HG03521 (cell line): ENCODE measurements around the gene GALNT4.

Source experiments
- ATAC-seq: cut with Tn5 transposase; IDR thresholded peaks from one replicate; pipeline ENCODE4 v1.9.1; 2021; ENCODE audit warnings: mild to moderate bottlenecking, moderate library complexity; ENCODE audit not compliant: unreplicated experiment

The GALNT4 gene

GRCh38 chr12:89537389-89537788 lies 12.8 kb upstream of the GALNT4 start:
- no peak for ATAC-seq

- no peak for ATAC-seq
Measured at GRCh38 chr12:89529738-89530137, 5.1 kb upstream of the GALNT4 start.

- no peak for ATAC-seq
Measured at GRCh38 chr12:89528434-89528833, 3.8 kb upstream of the GALNT4 start.

GRCh38 chr12:89525824-89526770 lies 1.5 kb upstream of the GALNT4 start, which contains the start of gene POC1B:
TSS of gene POC1B (minus strand) at chr12:89526047. CDS start at chr12:89525895, 152 bp downstream.
- peak; percentile 61 for ATAC-seq

- peak; percentile 17 for ATAC-seq
Measured at GRCh38 chr12:89525305-89525823, 768 bp upstream of the GALNT4 start.

DNA sequence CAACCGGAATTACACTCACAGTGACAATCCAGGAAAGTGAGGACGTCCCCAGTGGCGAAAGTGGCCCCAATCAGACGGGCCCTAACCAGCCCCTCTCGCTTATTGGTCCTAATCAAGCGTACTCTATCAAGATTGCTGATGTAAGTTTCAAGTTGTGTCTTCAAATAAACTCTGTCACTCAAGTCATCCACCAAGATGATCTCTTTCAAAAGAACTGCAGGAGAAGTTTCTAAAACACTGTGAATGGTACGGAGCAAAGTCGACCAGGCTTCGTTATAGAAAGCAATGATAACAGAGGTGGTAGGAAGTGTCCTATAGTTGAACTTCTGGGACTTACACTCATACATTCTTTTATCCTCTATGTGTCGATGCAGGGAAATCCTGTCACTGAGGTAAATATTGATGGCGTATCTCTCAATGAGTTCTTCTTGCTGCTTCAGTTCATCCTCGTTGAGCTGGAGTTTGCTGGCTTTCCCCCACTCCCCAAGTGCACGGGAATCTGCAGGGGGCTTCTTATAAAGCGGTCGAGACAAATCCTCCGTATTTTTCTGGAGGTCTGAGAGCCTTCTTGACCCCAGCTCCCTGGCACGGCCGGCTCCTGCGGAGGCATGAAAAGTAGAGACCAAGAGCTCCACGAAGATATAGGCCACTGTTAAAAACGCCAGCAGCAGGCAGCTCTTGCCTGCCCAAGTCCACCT lies 604 bp downstream of the GALNT4 start:
- ATAC-seq = no peak

GRCh38 chr12:89523393-89523792 lies 1.2 kb downstream of the GALNT4 start:
- no peak for ATAC-seq

- no peak for ATAC-seq
Measured at GRCh38 chr12:89521364-89522223, 3.0 kb downstream of the GALNT4 start.

DNA sequence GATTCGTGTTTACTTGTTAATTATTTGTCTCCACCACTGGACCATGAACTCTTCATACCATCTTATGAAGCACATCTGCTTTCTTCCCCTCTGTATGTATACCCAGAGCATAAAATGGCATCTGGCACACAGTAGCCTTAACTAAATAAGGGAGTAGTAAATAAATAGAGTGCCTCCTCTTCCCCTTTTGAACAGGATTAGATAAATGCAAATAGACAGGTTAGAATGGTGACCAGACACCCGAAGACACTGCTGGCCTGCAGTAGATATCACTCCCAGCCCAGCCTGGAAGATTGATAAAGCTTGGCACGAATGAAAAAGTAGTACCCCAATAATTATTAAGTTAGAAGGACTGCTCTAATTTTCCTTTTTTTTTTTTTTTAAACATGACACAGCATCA lies 6.9 kb downstream of the GALNT4 start:
- no peak for ATAC-seq

DNA sequence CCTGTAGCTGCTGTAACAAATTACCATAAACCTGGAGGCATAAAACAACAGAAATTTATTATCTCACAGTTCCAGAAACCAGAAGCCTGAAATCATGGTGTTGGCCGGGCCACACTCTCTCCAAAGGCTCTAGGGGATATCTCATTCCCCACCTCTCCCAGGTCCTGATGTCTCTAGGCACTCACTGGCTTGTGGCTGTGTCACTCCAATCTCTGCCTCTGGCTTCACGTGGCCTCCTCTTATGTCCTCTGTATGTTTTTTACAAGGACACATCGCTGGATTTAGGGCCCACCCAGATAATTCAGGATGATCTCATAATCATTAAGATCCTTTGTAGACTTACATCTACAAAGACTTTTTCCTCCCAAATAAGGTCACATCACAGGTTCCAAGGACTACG lies 8.0 kb downstream of the GALNT4 start:
- no peak for ATAC-seq

GRCh38 chr12:89514751-89515150 lies 9.8 kb downstream of the GALNT4 start:
- peak; percentile 58 for ATAC-seq

- no peak for ATAC-seq
Measured at GRCh38 chr12:89513544-89513943, 11.1 kb downstream of the GALNT4 start.

DNA sequence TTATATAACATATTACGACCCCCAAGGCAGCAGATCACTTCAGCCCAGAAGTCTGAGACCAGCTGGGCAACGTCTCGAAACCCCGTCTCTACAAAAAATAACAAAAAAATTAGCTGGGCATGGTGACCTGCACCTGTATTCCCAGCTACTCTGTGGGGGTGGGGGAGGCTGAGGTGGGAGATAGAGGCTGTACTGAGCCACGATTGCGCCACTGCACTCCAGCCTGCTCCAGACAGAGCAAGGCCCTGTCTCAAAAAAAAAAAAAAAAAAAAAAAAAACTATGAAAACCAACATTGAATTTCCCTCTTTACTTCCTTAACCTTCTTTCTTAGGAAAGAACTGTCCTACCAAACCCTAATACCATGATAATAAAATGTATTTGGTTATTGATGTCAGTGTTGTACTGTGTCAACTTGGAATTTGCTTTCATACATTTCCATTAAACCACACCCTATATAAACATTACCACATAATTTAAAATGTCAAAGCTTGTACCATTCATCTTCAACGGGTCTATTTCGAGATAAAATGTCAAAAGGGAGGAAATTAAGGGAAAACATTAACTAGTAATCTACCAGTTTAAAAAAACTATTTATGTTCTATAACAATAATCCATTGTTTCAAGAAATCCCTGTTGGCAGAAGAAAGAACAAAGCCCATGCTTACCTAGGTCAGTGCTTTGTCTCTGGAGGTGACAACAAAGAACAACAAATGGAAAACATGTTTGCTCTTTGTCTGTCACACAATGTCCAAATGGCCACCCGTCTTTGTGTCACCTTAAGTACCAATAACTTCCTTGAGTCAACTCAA lies 17.4 kb downstream of the GALNT4 start:
- no peak for ATAC-seq

DNA sequence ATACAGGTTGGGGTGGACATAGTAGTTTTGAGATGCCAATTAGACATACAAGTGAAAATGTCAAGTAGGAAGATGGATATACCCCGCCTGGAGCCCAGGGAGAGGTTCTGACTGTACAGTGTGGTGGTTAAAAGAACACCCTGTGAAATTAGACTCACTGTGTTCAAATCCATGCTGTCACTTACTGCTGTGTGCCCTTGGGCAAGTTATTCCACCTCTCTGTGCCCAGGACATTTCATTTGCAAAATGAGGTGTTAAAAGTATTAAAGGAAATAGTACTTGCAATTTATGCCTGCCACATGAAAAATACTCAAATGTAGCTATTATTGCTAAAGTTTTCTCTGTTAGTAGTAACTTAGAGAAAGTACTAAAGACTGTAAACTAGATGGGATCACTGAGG lies 18.5 kb downstream of the GALNT4 start:
- no peak for ATAC-seq

DNA sequence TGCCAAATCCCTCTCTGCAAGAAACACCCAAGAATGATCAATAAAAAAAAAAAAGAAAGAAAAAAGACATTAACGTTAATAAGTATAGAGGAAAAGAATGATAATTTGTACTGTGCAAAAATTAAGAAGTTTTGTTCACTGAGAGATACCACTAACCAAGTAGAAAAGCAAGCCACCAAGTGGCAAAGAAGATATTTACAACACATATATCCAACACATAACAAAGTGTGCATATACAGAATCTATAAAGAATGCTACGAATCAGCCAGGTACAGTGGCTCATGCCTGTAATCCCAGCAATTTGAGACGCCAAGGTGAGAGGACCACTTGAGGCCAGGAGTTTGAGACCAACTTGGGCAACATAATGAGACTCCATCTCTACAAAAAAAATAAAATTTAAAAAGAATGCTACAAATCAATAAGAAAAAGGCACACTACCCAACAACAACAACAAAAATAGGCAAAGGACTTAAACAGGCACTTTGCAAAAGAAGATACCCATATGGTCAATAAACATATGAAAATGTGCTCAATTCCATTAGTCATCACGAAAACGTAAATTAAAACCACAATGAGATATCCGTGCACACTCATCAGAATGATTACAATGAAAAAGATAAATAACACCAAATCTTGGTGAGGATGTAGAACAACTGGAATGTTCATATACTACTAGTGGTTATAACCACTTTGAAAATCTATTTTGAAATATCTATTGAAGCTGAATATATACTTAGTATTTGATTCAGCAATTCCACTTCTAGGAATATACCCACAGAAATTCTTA lies 19.8 kb downstream of the GALNT4 start:
- no peak for ATAC-seq

DNA sequence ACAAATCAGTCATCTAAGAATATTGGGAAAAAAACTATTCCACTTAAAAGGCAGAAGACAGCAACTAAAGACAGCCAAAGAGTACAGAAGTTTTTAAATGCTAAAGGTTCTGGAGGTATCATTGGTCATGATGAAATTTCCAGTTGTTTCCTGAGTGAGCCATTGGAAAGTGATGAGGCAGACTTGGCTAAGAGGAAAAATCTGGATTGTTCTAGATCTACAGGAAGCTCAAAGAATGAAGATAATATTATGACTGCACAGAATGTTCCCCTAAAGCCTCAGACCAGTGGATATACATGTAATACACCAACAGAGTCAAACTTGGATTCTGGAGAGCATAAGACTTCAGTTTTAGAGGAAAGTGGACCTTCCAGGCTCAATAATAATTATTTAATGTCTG lies 22.8 kb downstream of the GALNT4 start:
- no peak for ATAC-seq

GRCh38 chr12:89499857-89500256 lies 24.7 kb downstream of the GALNT4 start:
- no peak for ATAC-seq

- ATAC-seq = no peak
Measured at GRCh38 chr12:89497467-89497866, 27.1 kb downstream of the GALNT4 start.

- no peak for ATAC-seq
Measured at GRCh38 chr12:89497005-89497404, 27.6 kb downstream of the GALNT4 start.
